Astrocyte of the spinal cord (primary cell): ENCODE results near the gene CXCR2.

ENCODE experiments used
- DNase-seq: peaks from one replicate; pipeline ENCODE4 v3.0.0; 2011; ENCODE audit warnings: low read depth, low spot score
- H3K4me3 ChIP-seq: 2 replicates; pipeline ENCODE4 v1.5.1; 2011; ENCODE audit warnings: low read depth, mild to moderate bottlenecking, low read length, moderate library complexity
- in situ Hi-C: cut with HindIII; loops from 2 replicates; pipeline ENCODE4 v1.10.0; 2017; ENCODE audit warnings: low sequenced_read_pairs
- TF ChIP-seq, protein P1 (sequence below): IDR thresholded peaks from 2 replicates; pipeline ENCODE4 v1.5.1; 2012; ENCODE audit warnings: low read depth, mild to moderate bottlenecking, low read length, inconsistent platforms

Gene CXCR2

DNA sequence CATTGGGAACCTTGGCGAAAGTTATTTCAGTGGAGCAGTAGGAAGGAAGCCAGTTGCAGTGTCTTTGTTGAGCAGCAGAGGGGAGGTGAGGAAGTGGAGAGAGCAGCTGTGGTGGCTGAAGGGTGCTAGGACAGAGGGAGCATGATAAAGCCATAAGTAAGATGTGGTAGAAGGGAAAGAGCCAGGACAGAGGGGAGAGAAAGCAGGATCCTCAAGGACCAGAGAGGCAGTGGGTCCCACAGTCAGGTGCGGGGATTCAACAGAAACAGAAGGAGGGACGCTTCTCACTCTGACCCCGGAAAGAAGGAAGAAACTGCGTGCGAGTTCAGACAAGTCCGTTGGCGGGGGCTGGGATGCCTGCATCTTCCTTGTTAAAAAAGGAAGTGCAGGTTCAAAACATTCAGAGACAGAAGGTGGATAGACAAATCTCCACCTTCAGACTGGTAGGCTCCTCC lies at the start of gene CXCR2:
Gene CXCR2, plus strand, starts transcription at position 403 of the 455 bp plus-strand sequence. CDS start 8,774 bp downstream, outside the sequence.
- no peak within 1 kb of the TSS for H3K4me3 ChIP-seq
- in situ Hi-C loops = no loop called here
- TF ChIP-seq, protein P1, sequence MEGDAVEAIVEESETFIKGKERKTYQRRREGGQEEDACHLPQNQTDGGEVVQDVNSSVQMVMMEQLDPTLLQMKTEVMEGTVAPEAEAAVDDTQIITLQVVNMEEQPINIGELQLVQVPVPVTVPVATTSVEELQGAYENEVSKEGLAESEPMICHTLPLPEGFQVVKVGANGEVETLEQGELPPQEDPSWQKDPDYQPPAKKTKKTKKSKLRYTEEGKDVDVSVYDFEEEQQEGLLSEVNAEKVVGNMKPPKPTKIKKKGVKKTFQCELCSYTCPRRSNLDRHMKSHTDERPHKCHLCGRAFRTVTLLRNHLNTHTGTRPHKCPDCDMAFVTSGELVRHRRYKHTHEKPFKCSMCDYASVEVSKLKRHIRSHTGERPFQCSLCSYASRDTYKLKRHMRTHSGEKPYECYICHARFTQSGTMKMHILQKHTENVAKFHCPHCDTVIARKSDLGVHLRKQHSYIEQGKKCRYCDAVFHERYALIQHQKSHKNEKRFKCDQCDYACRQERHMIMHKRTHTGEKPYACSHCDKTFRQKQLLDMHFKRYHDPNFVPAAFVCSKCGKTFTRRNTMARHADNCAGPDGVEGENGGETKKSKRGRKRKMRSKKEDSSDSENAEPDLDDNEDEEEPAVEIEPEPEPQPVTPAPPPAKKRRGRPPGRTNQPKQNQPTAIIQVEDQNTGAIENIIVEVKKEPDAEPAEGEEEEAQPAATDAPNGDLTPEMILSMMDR = no peak
- DNase-seq = no peak

DNA sequence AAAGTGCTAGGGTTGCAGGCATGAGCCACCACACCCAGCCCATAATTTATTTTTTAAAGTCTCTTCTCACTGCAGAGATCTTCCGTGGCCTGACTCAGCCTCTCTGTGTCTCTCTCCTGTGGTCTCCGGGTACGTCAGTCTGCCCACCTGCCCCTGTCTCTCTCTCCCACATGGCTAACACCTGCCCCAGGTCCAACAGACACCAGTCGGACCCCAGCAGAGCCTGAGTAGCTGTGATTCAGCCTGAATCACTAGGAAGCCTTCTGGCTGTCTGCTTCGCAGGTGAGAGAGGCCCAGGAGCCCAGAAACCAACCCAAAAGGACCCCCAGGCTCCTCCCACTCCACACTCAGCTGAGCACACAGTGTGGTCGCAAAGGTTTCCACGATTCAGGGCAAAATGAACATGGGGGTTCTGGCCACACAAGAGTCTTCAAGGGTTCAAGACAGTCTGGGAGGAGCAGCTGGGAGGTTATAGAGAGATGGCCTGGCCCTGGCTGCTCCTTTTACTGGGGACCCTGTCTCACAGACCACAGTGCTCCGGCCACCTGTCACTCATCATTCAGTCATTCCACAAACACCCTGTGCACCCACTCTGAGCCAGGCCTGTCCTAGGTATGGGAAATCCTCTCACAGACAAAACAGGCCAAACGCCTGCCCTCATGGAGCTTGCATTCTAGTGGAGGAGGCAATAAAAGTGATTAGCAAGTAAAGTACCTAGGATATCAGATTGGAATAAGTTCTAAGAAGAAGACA lies 48.2 kb upstream of the CXCR2 start:
- in situ Hi-C loops = no loop called here
- no peak for DNase-seq

DNA sequence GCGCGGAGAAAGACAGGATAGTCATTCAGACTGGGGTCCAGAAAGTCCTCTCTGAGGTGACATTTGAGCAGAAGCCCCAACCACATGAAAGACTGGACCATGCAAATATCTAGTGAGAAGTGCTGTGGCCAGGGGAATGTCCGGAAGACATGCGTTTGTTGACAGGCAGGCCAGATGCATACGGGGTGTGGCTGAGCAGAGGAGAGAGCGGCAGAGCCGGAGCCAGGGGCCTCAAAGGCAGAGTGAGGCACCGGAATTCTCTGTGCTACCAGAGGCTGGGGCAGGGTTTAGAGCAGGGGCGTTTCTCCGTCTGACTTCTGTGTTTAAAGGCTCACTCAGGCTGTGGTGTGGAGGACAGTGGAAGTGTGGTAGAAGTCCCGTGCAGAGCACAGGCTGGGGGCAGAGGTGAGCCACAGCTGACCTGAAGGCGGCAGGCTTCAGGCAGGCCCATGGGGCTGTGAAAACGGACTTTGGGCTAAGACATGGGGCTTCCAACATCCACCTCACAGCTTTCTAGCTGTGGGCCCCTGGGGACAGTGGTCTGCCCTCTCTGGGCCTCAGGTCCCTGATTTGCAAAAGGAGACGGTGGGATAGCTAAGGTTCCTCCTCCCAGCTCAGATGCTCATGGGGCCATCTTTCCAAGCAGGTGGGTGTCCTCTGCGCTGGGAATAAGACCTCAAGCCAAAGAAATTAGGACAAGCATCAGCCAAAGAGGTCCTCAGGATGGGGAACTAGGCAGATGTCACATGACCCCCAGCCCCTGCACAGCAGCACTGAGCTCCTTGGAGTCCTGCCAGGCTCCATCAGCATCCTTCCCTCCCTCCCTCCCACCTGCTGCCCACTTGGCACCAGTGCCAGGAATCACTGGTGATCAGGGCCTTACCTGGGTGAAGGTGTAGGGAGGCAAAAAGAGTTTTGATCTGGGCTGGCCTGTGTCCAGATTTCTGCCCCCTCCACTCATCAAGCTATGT lies 45.6 kb upstream of the CXCR2 start:
- TF ChIP-seq, protein P1 = no peak
- no peak overlapping the region for H3K4me3 ChIP-seq
- DNase-seq = no peak
- in situ Hi-C loops = no loop called here

More for the DNA sequence above, 48.2 kb upstream of the CXCR2 start:
- TF ChIP-seq, protein P1 = no peak
- no peak overlapping the region for H3K4me3 ChIP-seq

DNA sequence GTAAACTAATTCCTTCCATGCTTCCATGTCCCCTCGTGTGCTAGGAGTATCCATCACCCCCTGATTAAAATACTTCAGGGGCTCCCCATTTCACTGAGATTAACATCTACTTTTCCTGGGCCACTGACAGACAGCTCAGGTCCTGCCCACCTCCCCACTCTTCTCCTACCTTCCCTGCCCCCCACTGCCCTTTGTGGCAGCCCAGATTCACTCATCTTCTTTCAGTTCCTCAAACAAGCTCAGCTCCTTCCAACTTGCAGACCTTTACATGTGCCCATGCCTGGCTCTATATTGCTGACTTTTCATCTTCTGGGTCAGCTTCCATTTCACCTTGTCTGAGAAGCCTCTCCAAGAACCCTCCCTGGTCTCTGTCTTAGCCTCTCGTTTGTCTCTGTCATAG lies 44.8 kb upstream of the CXCR2 start:
- TF ChIP-seq, protein P1 = no peak
- no peak overlapping the region for H3K4me3 ChIP-seq
- in situ Hi-C loops = no loop called here
- DNase-seq = no peak

DNA sequence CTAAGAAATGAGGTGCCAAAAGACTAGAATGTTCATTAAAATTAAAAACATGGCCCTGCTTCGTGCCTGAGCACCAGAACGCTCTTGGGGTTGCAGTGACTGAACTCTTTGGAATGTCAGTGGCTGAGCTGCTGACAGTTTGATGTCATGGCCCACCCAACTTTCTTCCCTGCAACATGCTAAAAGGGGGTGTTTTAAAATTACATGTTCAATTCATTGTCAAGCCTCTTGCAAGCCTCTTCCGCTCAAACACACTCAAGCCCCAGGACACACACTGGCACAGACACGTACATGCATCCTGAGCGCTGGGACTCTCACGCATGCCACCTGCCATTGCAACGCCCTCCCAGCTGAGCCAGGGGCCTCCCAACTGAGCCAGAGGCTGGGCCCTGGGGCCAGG lies 44.1 kb upstream of the CXCR2 start:
- in situ Hi-C loops = no loop called here
- peak; percentile 6 for DNase-seq
- no peak overlapping the region for H3K4me3 ChIP-seq
- TF ChIP-seq, protein P1 = no peak

DNA sequence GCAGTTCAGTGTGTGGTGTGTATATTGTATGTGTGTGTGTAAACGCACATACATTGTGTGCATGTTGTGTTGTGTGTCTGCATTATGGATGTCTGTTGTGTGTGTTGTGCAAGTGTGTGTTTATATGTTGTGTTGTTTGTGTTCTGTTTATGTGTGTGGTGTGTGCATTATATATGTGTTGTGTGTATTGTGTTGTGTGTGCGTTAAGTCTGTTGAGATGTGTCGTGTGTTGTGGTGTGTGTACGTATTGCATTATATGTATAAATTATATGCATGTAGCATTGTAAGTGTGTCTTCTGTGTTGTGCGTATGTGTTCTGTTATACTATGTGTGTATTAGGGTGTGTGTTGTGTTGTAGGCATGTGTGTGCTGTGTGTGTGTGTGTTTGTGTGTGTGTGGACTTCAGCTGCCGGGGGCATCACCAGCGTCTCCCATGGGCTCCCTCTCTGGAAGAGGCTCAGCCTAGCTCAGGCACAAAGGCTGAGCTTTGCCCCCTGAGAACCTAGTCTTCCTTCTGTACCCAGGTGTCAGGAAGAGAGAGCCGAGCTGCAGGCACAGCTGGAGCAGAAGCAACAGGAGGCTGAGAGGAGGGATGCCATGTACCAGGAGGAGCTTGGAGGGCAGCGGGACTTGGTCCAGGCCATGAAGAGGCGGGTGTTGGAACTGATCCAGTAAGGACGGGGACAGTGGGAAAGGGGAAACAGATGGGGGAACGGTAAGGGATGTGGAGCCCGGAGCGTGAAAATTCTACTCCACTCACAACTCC lies 43.1 kb upstream of the CXCR2 start:
- TF ChIP-seq, protein P1 = no peak
- in situ Hi-C loops = no loop called here

More for the DNA sequence above, 43.1 kb upstream of the CXCR2 start:
- H3K4me3 ChIP-seq = no peak overlapping the region
- DNase-seq = no peak
